Activated CD8-positive, alpha-beta memory T cell treated with anti-CD3 and anti-CD28 coated beads, Interleukin-2, amount 50 U/mL, for 48 hours (primary cell): ENCODE measurements around the gene ACTN1.

Experiments used
- DNase-seq: peaks from one replicate; pipeline ENCODE4 v3.0.0-alpha.2; 2020

Gene ACTN1

DNA sequence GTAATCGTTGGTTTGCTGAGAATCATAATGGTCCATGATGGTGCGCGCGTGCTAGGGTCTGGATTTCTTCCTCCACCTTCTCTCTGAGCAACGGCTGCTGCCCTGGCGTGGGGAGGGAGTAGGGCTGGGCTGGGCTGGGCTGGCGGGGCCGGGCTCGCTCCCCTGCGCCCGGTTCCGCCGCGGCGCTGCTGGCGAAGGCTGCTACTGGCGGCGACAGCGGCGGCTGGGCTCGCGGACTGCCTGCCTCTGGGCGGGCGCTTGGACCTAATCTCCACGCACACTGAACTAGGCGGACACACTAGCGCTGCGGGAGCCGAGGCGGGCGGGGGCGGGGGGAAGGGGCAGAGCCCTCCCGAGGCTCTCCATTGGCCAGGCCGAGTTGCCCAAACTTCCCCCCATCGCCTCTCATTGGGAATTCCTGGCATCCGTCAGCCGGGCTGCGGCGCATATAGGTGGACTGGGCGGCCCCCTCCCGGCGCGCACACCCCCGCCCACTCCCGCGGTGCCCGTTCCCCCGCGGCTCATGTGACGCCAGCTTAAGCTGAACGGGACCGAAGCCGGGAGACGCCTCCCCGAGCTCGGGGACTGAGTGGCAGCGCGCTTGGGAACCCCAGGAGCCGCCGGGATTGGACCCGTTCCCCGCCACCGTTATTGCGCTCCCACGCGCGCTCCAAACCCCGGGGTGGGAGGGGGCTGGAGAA lies at the start of gene ACTN1:
ACTN1 (minus strand) TSS at position 282 of the 701 bp plus-strand sequence; CDS start at position 36, 246 bp downstream.
- peak; percentile 84 for DNase-seq

DNA sequence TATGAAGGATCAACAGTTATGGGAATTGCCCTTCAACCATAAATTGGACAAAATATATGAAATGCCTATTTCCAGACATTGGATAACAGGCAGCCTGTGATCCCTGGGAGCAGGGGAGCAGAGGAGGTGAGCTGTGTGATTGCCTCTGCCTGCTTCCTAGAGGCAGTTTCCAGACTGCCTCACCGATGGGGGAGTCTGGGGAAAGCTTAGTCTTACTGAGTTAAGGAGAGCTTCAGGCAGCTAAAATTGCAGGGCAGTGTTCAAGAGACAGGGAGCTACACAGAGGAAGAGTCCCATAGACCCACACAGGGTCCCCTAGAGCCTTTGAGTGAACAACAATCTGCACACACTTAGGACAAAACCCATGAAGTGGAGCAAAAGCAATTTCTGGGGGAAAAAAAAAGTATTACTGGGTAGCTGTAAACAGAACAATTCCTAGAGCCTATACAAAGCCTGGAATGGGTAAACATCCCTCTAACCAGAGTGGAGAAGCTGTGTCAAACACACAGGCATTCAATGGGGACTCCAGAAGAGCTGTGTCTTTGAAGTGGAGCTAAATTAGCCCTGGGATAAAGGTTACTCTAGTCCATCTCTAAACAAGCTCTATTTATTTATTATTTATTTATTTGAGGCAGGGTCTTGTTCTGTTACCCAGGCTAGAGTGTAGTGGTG lies 48.3 kb upstream of the ACTN1 start:
- peak; percentile 23 for DNase-seq

DNA sequence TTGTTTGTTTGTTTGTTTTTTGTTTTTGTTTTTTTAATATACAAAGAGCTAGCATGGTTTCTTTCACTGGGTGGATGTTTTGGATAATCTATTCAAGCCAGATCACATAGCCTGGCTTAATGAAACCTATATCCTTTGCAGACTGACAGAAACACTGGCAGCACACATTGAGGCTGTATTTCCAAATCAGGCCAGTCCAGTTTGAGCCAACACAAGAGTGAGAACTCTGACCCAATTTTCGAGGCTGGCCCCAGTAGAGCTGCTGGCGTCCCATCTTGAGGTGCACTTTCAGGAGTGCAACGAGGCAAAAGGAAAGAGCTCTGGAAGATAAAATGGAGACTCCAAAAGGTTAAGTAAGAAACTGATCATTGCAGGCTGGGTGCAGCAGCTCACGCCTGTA lies 43.9 kb upstream of the ACTN1 start:
- peak; percentile 4 for DNase-seq

DNA sequence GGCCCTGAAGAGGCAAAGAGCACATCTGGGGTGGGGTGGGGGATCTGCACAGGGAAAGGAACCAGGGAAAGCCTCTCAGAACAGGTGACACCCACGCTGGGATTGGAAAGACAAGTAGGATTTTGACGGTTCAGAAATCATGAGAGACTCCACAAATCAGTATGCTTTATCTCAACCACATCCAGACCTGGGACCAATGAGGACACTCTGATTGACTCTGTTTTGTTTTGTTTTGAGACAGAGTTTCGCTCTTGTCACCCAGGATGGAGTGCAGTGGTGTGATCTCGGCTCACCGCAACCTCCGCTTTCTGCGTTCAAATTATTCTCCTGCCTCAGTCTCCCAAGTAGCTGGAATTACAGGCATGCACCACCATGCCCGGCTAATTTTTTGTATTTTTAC lies 43.0 kb upstream of the ACTN1 start:
- peak; percentile 20 for DNase-seq

DNA sequence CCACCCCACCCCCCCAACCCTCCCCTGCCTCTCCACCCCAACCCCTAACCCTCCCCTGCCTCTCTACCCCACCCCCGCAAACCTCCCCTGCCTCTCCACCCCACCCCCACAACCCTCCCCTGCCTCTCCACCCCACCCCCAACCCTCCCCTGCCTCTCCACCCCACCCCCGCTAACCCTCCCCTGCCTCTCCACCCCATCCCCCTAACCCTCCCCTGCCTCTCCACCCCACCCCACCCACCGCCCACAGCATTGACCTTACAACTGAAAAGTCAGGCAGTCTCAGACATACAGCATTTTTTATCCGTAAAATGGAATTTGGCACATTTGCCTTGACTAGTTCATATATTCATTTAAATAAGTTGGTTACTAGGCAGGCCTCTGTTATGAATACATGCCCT lies 38.6 kb upstream of the ACTN1 start:
- DNase-seq, result no peak

DNA sequence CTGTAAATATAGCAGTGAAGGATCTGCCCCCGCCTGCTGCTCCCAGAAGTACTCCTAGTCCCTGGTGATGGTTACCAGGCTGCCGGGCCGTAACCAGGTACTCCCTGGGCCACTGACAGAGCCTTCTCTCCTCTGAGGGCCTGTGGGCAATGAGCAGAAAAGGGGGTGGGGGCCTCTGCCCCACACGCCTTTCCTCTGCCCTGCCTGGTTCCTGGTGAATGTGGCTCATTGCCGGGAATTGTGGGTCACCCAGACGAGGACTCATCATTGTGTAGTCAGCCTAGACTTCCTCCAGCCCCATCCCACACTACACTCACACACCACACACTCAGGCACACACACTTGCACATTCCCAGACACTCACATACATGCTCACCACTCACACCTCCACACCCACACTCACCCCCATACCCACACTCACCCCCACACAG lies 35.7 kb upstream of the ACTN1 start:
- DNase-seq, result no peak

DNA sequence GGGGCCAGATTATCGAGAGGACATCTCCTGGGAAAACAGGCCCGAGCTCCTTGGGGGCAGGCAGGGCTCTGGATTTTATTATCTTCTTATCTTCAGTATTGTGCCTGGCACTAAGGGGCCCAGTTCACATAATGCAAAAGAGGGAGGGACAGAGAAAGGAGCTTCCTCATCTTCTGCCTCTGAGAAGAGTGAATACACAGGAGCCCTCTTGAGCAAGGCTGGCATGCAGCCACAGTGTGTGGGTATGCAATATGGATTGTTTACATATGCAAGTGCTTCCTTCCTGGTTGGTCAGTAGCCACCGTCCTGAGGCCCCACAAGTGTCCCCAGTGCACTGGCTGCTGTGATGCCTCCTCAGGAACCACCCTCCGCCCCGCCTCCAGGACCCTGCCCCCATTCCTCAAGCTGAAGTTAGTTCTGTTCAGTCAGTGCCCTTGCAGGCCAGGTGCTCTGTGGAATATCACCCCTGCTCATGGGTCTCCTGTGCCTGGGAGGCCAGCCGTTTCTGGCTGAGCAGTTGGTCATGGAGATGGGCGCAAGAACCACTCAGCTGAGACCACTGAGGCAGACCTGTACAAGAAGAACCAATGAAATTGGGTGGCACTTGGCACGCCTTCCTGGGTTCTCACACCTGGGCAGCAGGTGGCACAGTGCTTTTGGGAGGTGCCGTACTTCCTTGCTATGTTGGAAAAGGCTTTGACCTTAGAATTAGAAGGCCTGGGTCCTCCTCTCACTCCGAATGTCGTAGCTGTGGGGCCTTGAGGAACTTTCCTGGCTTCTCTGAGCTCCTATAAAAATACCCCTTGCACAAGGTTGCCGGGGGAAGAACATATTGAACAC lies 35.1 kb upstream of the ACTN1 start:
- no peak for DNase-seq

DNA sequence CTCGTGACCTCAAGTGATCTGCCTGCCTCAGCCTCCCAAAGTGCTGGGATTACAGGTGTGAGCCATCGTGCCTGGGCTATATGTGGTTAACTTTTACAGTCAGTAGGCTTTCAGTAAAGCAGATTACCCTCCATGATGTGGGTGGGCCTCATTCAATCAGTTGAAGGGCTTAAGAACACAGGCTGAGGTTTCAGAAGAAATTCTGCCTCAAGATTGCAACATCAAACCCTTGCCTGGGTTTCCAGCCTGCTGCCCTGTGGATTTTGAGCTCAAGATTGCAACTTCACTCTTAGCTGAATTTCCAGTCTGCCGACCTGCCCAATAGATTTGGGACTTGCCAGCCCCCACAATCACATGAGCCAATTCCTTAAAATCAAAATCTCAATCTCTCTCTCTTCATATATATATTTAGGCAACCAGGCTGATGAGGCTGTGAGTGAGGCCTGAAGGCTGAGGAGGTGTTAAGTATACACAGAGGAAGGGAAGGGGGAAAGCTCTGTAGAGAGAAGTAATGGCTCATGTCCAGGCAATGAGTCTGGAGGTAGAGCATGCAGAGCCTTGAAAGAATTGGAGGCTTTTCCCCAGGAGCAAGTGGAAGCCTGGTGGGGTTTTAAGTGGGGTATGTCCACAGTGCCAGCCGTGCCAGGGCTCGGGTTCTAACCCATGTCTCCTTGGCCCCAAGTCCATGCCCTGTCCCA lies 33.3 kb upstream of the ACTN1 start:
- no peak for DNase-seq

DNA sequence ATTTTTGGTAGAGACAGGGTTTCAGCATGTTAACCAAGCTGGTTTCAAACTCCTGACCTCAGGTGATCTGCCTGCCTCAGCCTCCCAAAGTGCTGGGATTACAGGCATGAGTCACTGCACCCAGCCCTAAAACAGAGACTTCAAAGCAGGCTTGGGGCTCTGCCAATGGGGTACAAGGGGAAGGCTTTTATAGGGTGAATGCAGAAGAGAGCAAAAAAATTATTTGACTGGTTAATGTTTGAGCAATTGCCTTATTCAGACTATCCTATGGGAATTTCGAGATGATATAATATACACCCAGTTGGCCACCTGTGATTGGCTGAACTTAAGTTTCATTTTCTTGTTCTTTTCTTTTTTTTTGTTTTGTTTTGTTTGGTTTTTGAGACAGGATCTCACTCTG lies 31.5 kb upstream of the ACTN1 start:
- DNase-seq, result no peak

DNA sequence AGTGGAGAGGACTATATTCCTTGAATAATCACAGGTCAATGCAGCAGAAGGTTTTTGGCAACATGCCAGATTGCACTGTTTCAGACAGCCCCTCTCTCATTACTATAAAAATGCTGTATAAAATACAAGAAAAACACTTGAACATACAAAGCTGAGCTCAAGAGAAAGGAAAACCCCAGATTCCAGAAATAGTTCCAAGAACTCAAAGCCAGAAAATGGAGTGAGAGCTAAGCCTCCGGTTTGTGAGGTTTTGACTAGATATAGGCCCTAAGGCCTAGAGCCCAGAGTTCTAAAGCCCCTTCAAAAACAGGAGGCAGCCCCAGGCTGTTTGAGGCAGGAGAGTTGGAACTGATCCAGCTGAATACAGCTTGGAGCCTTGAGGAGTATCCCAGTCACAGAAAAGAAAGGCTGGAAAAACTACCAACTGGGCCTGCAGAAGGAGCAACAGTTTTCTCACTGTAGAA lies 29.4 kb upstream of the ACTN1 start:
- no peak for DNase-seq

DNA sequence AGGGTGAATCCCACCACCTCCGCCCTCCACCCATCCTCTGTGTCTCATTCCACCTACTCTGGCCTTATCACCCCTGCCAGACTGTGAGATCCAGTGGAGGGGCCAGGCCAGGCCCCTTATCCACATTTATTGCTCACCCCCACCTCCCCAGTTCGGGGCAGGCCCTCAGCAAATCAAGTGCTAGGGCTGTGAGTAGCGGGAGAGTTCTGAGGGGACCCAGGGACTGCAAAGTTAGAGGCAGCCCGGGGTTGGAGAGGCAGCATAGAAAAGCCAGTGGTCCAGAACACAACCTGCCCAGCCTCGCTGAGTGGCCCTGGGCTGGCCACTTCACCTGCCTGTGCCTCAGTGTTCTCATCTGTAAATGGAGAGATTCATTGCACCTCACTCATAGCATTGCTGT lies 27.2 kb upstream of the ACTN1 start:
- no peak for DNase-seq

DNA sequence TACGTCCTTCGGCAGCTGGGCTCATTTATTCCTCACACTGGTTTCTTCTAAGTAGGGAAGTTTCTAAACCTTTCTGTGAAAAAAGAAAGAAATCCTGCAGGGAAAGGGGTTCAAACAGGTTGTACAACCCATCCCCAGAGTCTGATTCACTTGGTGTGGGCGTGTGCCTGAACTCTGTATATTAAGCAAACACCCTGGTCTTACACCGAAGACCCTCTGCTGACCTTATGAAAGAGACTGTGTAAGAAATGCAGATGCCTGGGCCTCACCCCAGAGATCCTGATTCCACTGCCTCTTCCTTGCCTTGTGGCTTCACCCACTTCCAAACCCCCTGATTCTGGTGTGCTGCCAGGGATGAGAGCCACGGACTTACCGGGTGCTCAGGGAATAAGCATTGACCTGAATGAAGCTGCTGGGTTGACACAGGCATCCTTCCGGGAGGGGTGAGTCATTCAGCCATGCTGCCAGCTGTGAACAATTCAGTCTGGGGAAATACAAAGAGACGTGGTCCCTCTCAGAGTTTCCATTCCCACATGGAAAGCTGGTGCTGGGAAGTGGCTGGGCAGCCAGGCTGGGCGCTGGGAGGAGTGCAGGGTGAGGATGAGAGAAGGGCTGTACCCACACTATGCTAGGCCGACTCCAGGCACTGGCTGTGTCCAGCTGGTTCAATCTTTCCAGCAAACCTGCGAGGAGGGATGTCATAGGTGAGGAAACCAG lies 26.5 kb upstream of the ACTN1 start:
- no peak for DNase-seq

DNA sequence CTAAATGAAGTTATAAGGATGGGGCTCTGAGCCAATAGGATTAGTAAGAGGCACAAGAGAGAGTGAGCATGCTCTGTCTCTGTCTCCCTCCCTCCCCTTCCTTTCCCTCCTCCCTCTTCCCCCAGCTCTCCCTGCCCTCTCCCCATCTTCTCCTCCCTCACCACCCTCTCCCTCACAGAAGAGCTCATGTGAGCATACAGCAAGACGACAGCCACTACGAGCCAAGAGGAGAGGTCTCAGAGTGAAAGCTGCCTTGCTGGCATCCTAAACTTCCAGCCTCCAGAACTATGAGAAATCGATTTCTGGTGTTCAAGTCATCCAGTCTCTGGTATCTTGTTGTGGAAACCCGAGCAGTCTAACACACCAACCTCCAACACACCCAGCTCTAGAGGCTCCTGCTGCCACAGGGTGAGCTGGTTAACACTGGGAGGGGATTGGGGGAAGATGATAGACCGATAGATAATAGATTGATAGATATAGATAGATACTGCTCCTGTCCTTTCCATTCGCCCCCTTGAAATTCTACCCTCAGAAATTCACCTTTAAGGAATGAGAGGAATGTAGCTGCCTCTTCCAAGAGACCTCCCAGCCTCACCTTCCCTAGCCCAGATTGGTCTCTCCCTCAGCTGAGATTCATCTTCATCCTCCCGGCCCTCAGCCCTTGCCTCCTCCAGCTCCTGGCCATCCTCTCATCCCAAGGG lies 25.8 kb upstream of the ACTN1 start:
- DNase-seq, result no peak

DNA sequence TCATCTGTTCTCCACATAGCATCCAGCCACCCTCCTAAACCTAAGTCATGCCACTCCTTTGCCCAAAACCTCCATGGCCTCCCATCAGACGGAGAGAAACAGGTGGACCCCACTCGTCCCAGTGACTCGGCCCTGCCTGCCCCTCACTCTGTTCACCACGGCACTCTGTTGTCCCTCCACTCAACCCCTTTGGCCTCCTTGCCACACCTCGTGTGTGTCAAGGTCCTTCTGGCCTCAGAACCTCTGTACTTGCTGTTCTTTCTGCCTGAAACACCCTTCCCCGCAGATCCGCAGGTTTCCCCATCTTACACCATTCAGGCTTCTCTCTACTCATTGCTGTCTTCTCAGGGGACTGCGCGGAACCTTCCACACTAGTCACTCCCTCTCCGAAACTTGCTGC lies 24.5 kb upstream of the ACTN1 start:
- DNase-seq, result no peak

DNA sequence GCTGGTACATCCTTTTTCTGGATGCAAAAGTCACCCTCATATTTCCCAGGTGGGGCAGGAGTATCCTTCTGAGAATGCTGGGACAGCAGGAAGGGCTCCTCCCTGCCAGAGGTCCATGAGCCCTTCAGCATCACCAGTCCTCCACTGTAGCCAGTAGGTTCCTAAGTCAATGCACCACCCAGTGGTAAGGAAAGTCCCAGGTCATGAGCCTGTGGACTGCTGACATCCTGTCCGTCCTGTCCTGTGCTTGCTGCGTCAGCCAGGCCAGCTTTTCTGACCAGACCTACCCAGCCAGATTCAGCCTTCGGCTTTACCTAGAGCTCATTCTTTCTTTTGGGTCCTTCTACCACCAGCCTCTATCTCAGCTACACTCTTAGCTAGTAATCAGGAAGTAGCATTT lies 23.0 kb upstream of the ACTN1 start:
- DNase-seq, result no peak

DNA sequence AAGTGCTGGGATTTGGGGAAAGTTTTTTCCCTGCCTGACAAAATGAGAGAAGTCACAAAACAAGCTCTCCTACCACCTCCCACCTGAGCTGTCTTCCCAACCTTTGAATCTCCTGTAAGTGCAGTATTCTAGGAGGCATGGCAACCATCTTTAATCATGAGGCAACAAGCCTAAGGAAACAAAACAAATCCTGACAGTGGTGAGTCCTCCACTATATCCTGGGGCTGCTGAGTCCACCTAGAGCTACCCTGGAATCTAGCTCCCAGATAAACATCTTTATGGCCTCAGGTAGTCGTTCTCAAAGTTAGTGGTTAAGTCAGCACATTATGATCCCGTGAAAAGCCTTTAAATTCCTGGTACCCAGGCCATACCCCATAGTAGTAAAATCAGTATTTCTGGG lies 22.3 kb upstream of the ACTN1 start:
- DNase-seq, result no peak

DNA sequence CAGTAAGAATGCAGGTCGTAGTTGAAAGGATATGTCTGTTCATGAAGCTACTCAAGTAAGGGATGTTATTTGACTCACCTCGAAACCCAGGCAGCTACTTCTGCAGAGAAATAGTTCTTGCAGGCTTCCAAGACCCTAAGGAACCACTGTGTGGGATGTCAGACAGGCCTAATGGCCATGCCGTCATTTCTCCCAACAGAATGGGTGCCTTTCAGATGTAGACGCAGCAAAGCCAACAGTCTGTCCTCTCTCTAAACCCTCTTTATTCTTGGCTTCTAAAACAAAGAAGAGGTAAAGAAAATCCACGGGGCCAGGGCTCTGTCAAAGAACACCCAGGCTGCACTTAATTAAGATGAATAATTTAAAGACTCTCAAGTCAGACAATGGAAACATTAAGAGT lies 19.0 kb upstream of the ACTN1 start:
- no peak for DNase-seq

DNA sequence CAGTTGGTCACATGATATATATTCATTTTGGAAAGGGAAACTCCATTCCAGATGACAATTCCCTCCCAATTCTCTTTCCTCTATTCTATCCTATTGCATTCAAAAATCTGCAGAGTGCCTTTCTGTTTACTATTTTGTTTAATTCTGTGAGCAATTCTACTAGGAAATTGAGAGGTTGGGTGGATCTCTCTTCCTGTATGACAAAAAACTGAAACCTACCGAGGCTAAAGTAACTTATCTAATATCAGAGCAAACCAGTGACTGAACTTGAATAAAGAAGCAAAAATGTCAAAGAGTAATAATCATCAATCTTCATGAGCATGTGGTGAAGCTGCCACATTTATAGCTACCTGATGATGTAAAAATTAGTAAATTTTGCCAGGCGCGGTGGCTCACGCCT lies 16.6 kb upstream of the ACTN1 start:
- DNase-seq, result no peak

DNA sequence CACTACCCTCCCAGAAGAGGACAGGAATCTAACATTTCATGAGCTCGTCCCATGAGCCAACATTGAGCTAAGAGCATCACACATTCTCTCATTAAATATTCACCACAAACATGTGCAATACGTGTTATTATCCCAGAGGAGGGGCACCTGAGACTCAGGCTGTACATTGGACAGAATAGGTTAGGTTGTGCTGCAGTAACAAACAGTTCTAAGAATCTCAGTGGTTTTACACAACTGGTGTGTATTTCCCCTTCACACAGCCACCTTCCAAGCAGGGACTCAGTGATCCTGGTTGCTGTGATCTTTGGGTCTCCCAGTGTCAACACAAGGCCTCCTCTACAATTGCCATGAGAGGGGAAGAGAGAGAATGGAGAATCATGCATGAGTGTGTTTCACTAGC lies 15.0 kb upstream of the ACTN1 start:
- no peak for DNase-seq

DNA sequence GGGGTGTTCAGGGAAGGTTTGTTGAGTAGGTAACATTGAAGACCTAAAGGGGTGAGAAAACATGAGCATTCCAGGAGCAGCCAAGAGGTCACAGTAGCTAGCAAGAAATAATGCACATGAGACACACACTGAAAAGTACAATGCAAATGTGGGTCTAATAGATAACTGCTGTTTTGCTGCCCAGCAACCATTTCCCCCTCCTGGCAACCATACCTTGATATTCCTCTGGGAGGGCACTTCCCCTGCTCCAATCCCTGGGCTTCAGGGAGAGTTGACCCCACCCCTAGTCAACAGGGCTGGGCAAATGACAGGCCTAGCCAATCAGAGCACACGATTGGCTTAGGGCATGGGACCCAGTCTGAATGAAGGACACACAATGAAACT lies 8.5 kb upstream of the ACTN1 start:
- no peak for DNase-seq

DNA sequence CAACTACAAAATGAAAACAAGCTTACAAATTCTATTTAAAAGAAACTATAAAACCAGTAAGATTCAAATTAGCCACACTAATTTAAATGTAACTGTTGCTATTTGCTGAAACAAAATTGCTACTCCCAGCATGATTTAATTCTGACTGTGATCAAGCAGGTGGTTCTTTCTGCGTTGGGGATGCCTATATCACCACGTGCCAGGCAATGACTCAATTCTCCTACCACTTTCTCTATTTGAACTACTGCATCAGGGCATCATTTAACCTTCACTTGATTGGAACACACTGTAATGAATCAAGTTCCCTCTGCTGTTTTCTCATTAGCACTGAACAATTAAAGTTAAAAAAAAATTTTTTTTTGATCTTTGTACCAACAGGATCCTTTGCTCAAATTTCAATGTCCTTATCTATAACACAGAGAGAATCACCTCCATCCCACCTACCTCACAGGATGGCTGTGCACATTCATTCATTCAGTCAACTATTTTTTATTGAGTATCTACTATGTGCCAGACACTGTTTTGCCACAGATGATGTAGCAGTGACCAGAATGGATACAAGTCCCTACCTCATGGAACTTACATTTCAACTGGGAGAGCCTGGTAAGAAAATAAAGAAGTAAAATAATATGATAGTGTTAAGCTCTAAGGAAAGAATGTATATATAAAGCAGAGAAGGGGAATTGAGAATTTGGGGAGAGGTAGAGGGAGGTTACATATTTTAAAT lies 8.0 kb upstream of the ACTN1 start:
- DNase-seq, result no peak
